Hepatocyte (in vitro differentiated cells): ENCODE results near the gene DGKK. TPM values are rescaled to one million over a fixed set of nuclear protein-coding genes. Genes with fewer than 3 reads are reported as not detected.

Experiments used
- DNase-seq: peaks from one replicate; pipeline ENCODE4 v3.0.0-alpha.2; 2016; ENCODE audit warnings: low spot score
- H2AFZ ChIP-seq: fragments of 200-600 bp; sonication (generic); 2 replicates; pipeline ENCODE4 v1.6.0; 2016; ENCODE audit warnings: antibody characterized with exemption, mild to moderate bottlenecking
- H3K27ac ChIP-seq: fragments of 200-600 bp; sonication (generic); 2 replicates; pipeline ENCODE4 v1.5.1; 2016; ENCODE audit warnings: mild to moderate bottlenecking
- H3K27me3 ChIP-seq: fragments of 200-600 bp; sonication (generic); 2 replicates; pipeline ENCODE4 v1.6.1; 2016
- H3K36me3 ChIP-seq: fragments of 200-600 bp; sonication (generic); replicated peaks from 2 replicates; pipeline ENCODE4 v1.5.1; 2016; ENCODE audit warnings: low read depth; ENCODE audit not compliant: insufficient read depth
- H3K4me1 ChIP-seq: fragments of 200-600 bp; sonication (generic); 2 replicates; pipeline ENCODE4 v1.5.1; 2016; ENCODE audit warnings: mild to moderate bottlenecking, moderate library complexity; ENCODE audit not compliant: insufficient read depth
- H3K4me2 ChIP-seq: fragments of 200-600 bp; sonication (generic); 2 replicates; pipeline ENCODE4 v1.6.0; 2016
- H3K4me3 ChIP-seq: fragments of 200-600 bp; sonication (generic); 2 replicates; pipeline ENCODE4 v1.5.1; 2016; ENCODE audit warnings: mild to moderate bottlenecking
- H3K79me2 ChIP-seq: fragments of 200-600 bp; sonication (generic); 2 replicates; pipeline ENCODE4 v1.6.0; 2017; ENCODE audit warnings: mild to moderate bottlenecking
- H3K9me2 ChIP-seq: fragments of 200-600 bp; sonication (generic); replicated peaks from 2 replicates; pipeline ENCODE4 v1.6.0; 2017; ENCODE audit warnings: mild to moderate bottlenecking; ENCODE audit not compliant: insufficient read depth
- H3K9me3 ChIP-seq: fragments of 200-600 bp; sonication (generic); 2 replicates; pipeline ENCODE4 v1.5.1; 2016; ENCODE audit warnings: low read depth, mild to moderate bottlenecking
- H4K20me1 ChIP-seq: fragments of 200-600 bp; sonication (generic); 2 replicates; pipeline ENCODE4 v1.6.0; 2016; ENCODE audit warnings: mild to moderate bottlenecking; ENCODE audit not compliant: insufficient read depth, poor library complexity, severe bottlenecking
- CTCF ChIP-seq: fragments of 200-600 bp; sonication (generic); IDR thresholded peaks from 2 replicates; pipeline ENCODE4 v1.5.1; 2016; ENCODE audit warnings: antibody characterized with exemption, mild to moderate bottlenecking; ENCODE audit not compliant: poor library complexity
- EZH2 ChIP-seq: fragments of 200-600 bp; sonication (generic); IDR thresholded peaks from 2 replicates; pipeline ENCODE4 v1.6.1; 2016; ENCODE audit warnings: antibody characterized with exemption, mild to moderate bottlenecking, borderline replicate concordance
- EZH2phosphoT487 ChIP-seq: fragments of 200-600 bp; sonication (generic); IDR thresholded peaks from one replicate; pipeline ENCODE4 v1.6.1; 2018; ENCODE audit warnings: antibody characterized with exemption, mild to moderate bottlenecking, low read depth, moderate library complexity; ENCODE audit not compliant: unreplicated experiment, severe bottlenecking
- WGBS: methylation state at CpG from one replicate; pipeline ENCODE4 v1.1.6; 2016; ENCODE audit warnings: low lambda C conversion rate; ENCODE audit errors: missing lambda C conversion rate; 5-methylcytosine and 5-hydroxymethylcytosine counted together
- polyA plus RNA-seq: library from polyadenylated mRNA; unstranded; fragments of >200 nt; fragmentation: Nextera tagmentation; extraction: Ambion mirVana; gene quantifications from 2 replicates; pipeline ENCODE4 v1.2.1, GENCODE V29; 2016
- total RNA-seq: library from RNA; depleted of rRNA; stranded (reverse); fragments of >200 nt; gene quantifications from 2 replicates; pipeline ENCODE4 v1.2.3, GENCODE V29; 2014

Gene DGKK
- total and polyA plus RNA-seq, 2 experiments from 2014 or later, result 0.40 TPM; not detected in 1

GRCh38 chrX:50402886-50403285, 67.7 kb downstream of the DGKK start:
- Histone ChIP-seq H3K27ac (no peak overlapping the region), H3K9me3 (no peaks in the 10 kb centered on the region), H3K79me2 (no peaks in the 10 kb centered on the region)

GRCh38 chrX:50393902-50394301, 76.7 kb downstream of the DGKK start:
- Histone ChIP-seq H4K20me1 (no peaks in the 10 kb centered on the region), H3K4me2 (no peak overlapping the region)

More at GRCh38 chrX:50402886-50403285, 67.7 kb downstream of the DGKK start:
- no peaks in the 10 kb centered on the region for H4K20me1 ChIP-seq
- H3K27me3 ChIP-seq, result no peaks in the 10 kb centered on the region
- H3K4me2 ChIP-seq, result no peak overlapping the region
- DNase-seq, result no peak
- WGBS, result 69% methylated on average over 3 of the region's 3 CpGs
- no peaks in the 10 kb centered on the region for H3K36me3 ChIP-seq
- H3K9me2 ChIP-seq, result no peaks in the 10 kb centered on the region
- no peak overlapping the region for H2AFZ ChIP-seq
- H3K4me3 ChIP-seq, result no peak overlapping the region
- TF ChIP-seq CTCF (no peak), EZH2phosphoT487 (no peak), EZH2 (no peak)
- no peaks in the 10 kb centered on the region for H3K4me1 ChIP-seq

GRCh38 chrX:50386520-50386919, 84.1 kb downstream of the DGKK start:
- Histone ChIP-seq H4K20me1 (no peaks in the 10 kb centered on the region), H3K27ac (no peak overlapping the region), H3K36me3 (no peaks in the 10 kb centered on the region), H3K4me1 (no peaks in the 10 kb centered on the region), H3K27me3 (no peaks in the 10 kb centered on the region), H3K9me3 (no peaks in the 10 kb centered on the region), H3K4me2 (no peak overlapping the region), H3K4me3 (no peak overlapping the region), H2AFZ (no peak overlapping the region), H3K79me2 (no peaks in the 10 kb centered on the region), H3K9me2 (no peaks in the 10 kb centered on the region)
- 64% methylated on average over 2 of the region's 2 CpGs for WGBS
- no peak for DNase-seq
- no peak for TF ChIP-seq EZH2
- no peak for TF ChIP-seq EZH2phosphoT487
- no peak for TF ChIP-seq CTCF

More at GRCh38 chrX:50393902-50394301, 76.7 kb downstream of the DGKK start:
- TF ChIP-seq CTCF (no peak), EZH2phosphoT487 (no peak), EZH2 (no peak)
- Histone ChIP-seq H3K4me1 (no peaks in the 10 kb centered on the region), H3K4me3 (no peak overlapping the region), H2AFZ (no peak overlapping the region), H3K27me3 (no peaks in the 10 kb centered on the region), H3K9me3 (no peaks in the 10 kb centered on the region), H3K27ac (no peak overlapping the region), H3K79me2 (no peaks in the 10 kb centered on the region), H3K9me2 (no peaks in the 10 kb centered on the region), H3K36me3 (no peaks in the 10 kb centered on the region)
- DNase-seq, result no peak
- 47% methylated on average over 2 of the region's 2 CpGs for WGBS

GRCh38 chrX:50381729-50382415, 88.8 kb downstream of the DGKK start:
- no peak for TF ChIP-seq EZH2phosphoT487
- Histone ChIP-seq H3K27ac (no peak overlapping the region), H3K4me3 (no peak overlapping the region), H2AFZ (no peak overlapping the region), H3K4me2 (no peak overlapping the region), H4K20me1 (no peaks in the 10 kb centered on the region), H3K36me3 (no peaks in the 10 kb centered on the region), H3K27me3 (no peaks in the 10 kb centered on the region), H3K9me3 (no peaks in the 10 kb centered on the region), H3K9me2 (no peaks in the 10 kb centered on the region), H3K4me1 (no peaks in the 10 kb centered on the region), H3K79me2 (no peaks in the 10 kb centered on the region)
- DNase-seq, result no peak
- 64% methylated on average over 5 of the region's 5 CpGs for WGBS
